GM23248 (cell line): ENCODE data around the gene WDR11.

Experiments used
- EZH2 ChIP-seq: fragments of 200-600 bp; sonication (generic); IDR thresholded peaks from 2 replicates; pipeline ENCODE4 v1.6.1; 2018; ENCODE audit warnings: antibody characterized with exemption, mild to moderate bottlenecking; ENCODE audit not compliant: insufficient read depth, poor library complexity, severe bottlenecking
- EZH2phosphoT487 ChIP-seq: fragments of 200-600 bp; sonication (generic); IDR thresholded peaks from 2 replicates; pipeline ENCODE4 v1.6.1; 2018; ENCODE audit warnings: antibody characterized with exemption, moderate library complexity, mild to moderate bottlenecking, low read depth; ENCODE audit not compliant: insufficient read depth

- TF ChIP-seq EZH2phosphoT487 (no peak), EZH2 (no peak)
Observed at GRCh38 chr10:120917521-120918250, 66.5 kb downstream of the WDR11 start.
